ACC112 (cell line): ENCODE results near the gene POGK.
"Not testable (repeated sequence)": the region's sequence is repeated elsewhere in the genome, so short reads cannot be mapped to it uniquely, and the experiment has no call there.

ENCODE experiments used
- H2AFZ ChIP-seq: fragments of 200-600 bp; sonication (generic); one replicate; pipeline ENCODE4 v1.6.0; 2017; ENCODE audit warnings: antibody characterized with exemption, low read length; ENCODE audit not compliant: unreplicated experiment
- H3K27ac ChIP-seq: fragments of 200-600 bp; sonication (generic); 2 replicates; pipeline ENCODE4 v1.5.1; 2014; ENCODE audit warnings: low read depth, mild to moderate bottlenecking, antibody characterized with exemption, low read length, moderate library complexity
- H3K27me3 ChIP-seq: fragments of 200-600 bp; sonication (generic); 2 replicates; pipeline ENCODE4 v1.6.1; 2014; ENCODE audit warnings: mild to moderate bottlenecking, antibody characterized with exemption, low read length, moderate library complexity, mixed read lengths; ENCODE audit not compliant: insufficient read depth
- H3K36me3 ChIP-seq: fragments of 200-600 bp; sonication (generic); 2 replicates; pipeline ENCODE4 v1.6.1; 2016; ENCODE audit warnings: mild to moderate bottlenecking, antibody characterized with exemption, low read length, moderate library complexity, mixed read lengths; ENCODE audit not compliant: insufficient read depth
- H3K4me1 ChIP-seq: fragments of 200-600 bp; sonication (generic); one replicate; pipeline ENCODE4 v1.6.1; 2016; ENCODE audit warnings: low read length, mixed read lengths; ENCODE audit not compliant: insufficient read depth, unreplicated experiment, control insufficient read depth
- H3K4me3 ChIP-seq: fragments of 200-600 bp; sonication (generic); 2 replicates; pipeline ENCODE4 v1.5.1; 2014; ENCODE audit warnings: mild to moderate bottlenecking, low read depth, low read length
- H3K79me2 ChIP-seq: fragments of 200-600 bp; sonication (generic); one replicate; pipeline ENCODE4 v1.6.0; 2016; ENCODE audit warnings: low read length; ENCODE audit not compliant: control insufficient read depth, unreplicated experiment, insufficient read depth

Gene POGK

DNA sequence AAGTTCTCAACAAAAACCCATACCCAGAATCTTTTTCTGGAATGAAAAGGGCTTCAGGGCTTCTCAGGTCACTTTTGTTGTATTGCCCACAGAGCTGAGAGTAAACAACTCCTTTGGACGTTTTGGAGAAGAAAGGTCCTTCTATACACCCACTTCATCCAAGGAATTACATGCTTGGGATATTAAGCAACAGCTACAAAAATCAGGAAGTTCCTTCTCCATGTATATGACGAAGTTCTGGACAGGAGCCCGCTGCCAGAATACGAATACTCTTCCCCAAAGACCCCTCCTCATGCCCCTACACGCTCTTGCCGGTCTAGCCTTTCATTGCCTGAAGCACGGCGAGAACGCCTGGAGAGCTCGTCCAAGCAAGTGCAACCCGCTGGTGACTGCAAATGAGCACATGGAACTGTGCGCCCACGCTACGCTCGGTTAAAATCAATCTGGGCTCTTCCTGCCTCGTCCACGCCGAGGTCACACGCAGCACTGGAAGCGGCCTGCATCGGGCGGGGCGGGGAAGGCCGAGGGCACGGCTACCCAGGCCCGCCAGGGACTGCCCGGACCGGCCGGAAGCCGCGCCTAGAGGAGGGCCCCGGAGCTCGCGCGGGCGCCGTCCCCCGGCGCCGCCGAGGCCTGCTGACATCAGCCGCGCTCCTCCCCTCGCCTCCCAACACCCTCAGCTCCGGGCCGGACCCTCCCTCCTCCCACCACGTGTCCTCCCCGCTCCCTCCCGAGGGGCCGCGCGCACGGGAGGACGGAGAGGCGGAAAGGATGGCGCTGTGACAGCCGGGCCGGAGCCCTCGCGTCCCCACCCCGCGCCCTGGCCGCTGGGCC, at the start of gene POGK:
Gene POGK (plus strand): TSS at position 710 of the 834 bp plus-strand sequence. CDS start 1,482 bp downstream, outside the sequence.
- peak within 1 kb of the TSS; percentile 62 for H3K27ac ChIP-seq
- peak within 1 kb of the TSS; percentile 84 for H3K4me3 ChIP-seq
- peaks cover 33% of the 10 kb centered on the region for H3K4me1 ChIP-seq
- H3K36me3 ChIP-seq: peaks cover 20% of the 10 kb centered on the region
- H3K27me3 ChIP-seq: peaks cover 9% of the 10 kb centered on the region
- H3K79me2 ChIP-seq: peaks cover 32% of the 10 kb centered on the region
- peak within 1 kb of the TSS; percentile 90 for H2AFZ ChIP-seq

DNA sequence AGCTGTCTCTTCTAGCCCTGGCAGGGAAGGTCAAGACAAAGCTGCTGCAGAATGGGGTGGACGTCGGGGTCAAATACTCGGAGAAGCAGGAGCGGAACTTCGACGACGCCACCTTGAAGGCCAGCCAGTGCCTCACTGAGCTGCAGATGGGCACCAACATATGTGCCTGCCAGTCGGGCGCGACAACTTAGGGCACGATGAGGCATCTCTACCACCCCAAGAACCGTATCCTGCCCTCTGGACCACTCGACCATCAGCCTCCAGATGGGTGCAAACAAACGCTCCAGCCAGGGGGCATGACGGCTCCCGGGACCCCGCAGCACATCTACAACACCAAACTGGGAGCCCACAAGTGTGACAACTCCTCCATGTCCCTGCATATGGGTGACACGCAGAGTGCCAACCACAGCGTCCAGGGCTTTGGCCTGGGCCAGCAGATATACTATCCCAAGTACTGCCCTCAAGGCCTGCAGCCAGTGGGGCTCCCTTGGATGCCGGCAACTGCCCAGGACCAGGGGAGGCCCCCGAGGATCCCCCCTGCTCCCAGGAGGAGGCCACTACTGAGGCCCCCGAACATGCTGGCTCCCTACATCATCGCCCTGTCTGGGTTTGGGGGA, 42.5 kb upstream of the POGK start:
- no peaks in the 10 kb centered on the region for H3K36me3 ChIP-seq
- no peak overlapping the region for H2AFZ ChIP-seq
- no peak overlapping the region for H3K4me3 ChIP-seq
- no peaks in the 10 kb centered on the region for H3K4me1 ChIP-seq
- no peak overlapping the region for H3K27ac ChIP-seq
- H3K79me2 ChIP-seq: no peaks in the 10 kb centered on the region
- H3K27me3 ChIP-seq: no peaks in the 10 kb centered on the region

DNA sequence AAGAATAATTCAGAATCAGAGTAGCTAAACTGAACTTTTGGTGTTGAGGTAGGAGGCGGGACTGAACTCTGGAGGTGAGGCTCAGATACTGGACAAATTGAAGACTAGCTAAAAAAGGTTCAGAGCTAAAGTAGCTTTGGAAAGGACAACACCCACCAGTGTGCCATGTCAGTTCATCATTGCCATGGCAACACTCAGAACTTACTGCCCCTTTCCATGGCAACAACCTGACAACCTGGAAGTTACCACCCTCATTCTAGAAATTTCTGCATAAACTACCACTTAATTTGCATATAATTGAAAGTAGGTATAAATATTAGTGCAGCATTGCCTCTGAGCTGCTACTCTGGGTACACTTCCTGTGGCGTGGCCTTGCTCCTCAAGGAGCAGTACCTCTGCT, 30.3 kb upstream of the POGK start:
- H3K36me3 ChIP-seq: no peaks in the 10 kb centered on the region
- peaks cover 7% of the 10 kb centered on the region for H3K27me3 ChIP-seq
- H2AFZ ChIP-seq: no peak overlapping the region
- H3K27ac ChIP-seq: no peak overlapping the region
- H3K4me3 ChIP-seq: no peak overlapping the region
- no peaks in the 10 kb centered on the region for H3K79me2 ChIP-seq
- no peaks in the 10 kb centered on the region for H3K4me1 ChIP-seq

DNA sequence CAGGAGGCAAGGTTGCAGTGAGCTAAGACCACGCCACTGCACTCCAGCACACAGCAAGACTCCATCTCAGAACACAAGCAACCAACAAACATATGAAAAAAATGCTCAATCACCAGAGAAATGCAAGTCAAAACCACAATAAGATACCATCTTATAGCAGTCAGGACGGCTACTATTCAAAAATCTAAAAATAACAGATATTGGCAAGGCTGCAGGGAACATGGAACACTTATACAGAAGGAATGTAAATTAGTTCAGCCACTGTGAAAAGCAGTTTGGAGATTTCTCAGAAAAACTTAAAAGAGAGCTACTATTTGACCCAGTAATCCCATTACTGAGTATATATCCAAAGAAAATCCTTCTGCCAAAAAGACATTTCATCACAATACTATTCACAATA, 27.6 kb upstream of the POGK start:
- H3K27ac ChIP-seq: no peak overlapping the region
- no peak overlapping the region for H3K4me3 ChIP-seq
- no peak overlapping the region for H2AFZ ChIP-seq
- H3K36me3 ChIP-seq: no peaks in the 10 kb centered on the region
- peaks cover 7% of the 10 kb centered on the region; the same call in 1 of the 2 replicates for H3K27me3 ChIP-seq
- H3K4me1 ChIP-seq: no peaks in the 10 kb centered on the region
- no peaks in the 10 kb centered on the region for H3K79me2 ChIP-seq

GRCh38 chr1:166813508-166814223, 25.6 kb upstream of the POGK start:
- Histone ChIP-seq H3K4me1 (no peaks in the 10 kb centered on the region), H3K36me3 (no peaks in the 10 kb centered on the region), H3K27ac (no peak overlapping the region), H3K27me3 (peaks cover 7% of the 10 kb centered on the region; the same call in 1 of the 2 replicates), H2AFZ (no peak overlapping the region), H3K79me2 (no peaks in the 10 kb centered on the region), H3K4me3 (no peak overlapping the region)

DNA sequence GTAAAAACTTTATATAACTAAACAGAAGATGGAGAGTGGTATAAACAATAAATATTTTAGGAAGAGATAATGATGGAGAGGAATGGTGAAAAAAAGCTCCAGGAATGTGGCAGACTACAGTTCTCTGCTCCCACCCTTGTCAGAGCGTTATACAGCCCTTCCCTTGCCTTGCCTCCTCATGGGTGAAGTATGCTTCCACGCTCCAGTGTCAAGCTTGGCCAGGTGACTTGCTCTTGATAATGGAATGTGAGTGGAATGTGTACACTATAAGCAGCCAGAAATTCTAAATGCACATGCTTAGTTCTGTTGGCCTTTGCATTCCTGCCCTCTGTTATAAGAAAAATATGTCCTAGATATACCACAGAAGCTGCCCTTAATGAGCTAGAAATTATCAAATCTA, 24.7 kb upstream of the POGK start:
- no peaks in the 10 kb centered on the region for H3K79me2 ChIP-seq
- H2AFZ ChIP-seq: no peak overlapping the region
- H3K27me3 ChIP-seq: peaks cover 7% of the 10 kb centered on the region; the same call in 1 of the 2 replicates
- no peak overlapping the region for H3K27ac ChIP-seq
- no peaks in the 10 kb centered on the region for H3K36me3 ChIP-seq
- no peak overlapping the region for H3K4me3 ChIP-seq
- H3K4me1 ChIP-seq: no peaks in the 10 kb centered on the region

GRCh38 chr1:166819974-166820373, 19.3 kb upstream of the POGK start:
- Histone ChIP-seq H3K79me2 (no peaks in the 10 kb centered on the region), H3K27me3 (no peaks in the 10 kb centered on the region), H3K4me3 (no peak overlapping the region), H3K27ac (no peak overlapping the region), H3K4me1 (no peaks in the 10 kb centered on the region), H3K36me3 (no peaks in the 10 kb centered on the region), H2AFZ (no peak overlapping the region)

- no peaks in the 10 kb centered on the region for H3K4me1 ChIP-seq
- H3K27ac ChIP-seq: no peak overlapping the region
- H3K36me3 ChIP-seq: no peaks in the 10 kb centered on the region
- no peaks in the 10 kb centered on the region for H3K27me3 ChIP-seq
- H3K4me3 ChIP-seq: no peak overlapping the region
- no peak overlapping the region for H2AFZ ChIP-seq
- H3K79me2 ChIP-seq: no peaks in the 10 kb centered on the region
Observed at GRCh38 chr1:166822385-166822784, 16.9 kb upstream of the POGK start.

GRCh38 chr1:166827426-166827825, 11.8 kb upstream of the POGK start:
- H3K4me3 ChIP-seq: no peak overlapping the region
- H3K36me3 ChIP-seq: no peaks in the 10 kb centered on the region
- no peaks in the 10 kb centered on the region for H3K4me1 ChIP-seq
- H3K79me2 ChIP-seq: no peaks in the 10 kb centered on the region
- H2AFZ ChIP-seq: no peak overlapping the region
- H3K27me3 ChIP-seq: peaks cover 13% of the 10 kb centered on the region
- H3K27ac ChIP-seq: no peak overlapping the region

DNA sequence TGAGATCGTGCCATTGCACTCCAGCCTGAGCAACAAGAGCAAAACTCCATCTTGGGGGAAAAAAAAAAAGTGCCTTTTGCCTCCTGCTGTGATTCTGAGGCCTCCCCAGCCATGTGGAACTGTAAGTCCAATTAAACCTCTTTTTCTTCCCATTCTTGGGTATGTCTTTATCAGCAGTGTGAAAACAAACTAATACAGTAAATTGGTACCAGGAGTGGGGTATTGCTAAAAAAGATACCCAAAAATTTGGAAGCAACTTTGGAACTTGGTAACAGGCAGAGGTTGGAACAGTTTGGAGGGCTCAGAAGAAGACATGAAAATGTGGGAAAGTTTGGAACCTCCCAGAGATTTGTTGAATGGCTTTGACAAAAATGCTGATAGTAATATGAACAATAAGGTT, 9.5 kb upstream of the POGK start:
- not testable (repeated sequence) for H3K4me3 ChIP-seq, H3K79me2 ChIP-seq, H3K4me1 ChIP-seq, H3K27ac ChIP-seq, H2AFZ ChIP-seq, H3K36me3 ChIP-seq
- H3K27me3 ChIP-seq: peaks cover 37% of the 10 kb centered on the region
